Sigmoid colon (tissue), 4 donors: Measurements from ENCODE around the gene HOXB2.

ENCODE experiments used
- EP300 ChIP-seq, 4 donors: sonication (generic); formaldehyde crosslinking; IDR thresholded peaks; one replicate each; pipeline ENCODE4 v1.6.1; 2017; ENCODE audit warnings: antibody characterized with exemption in 4 of 4
- POLR2AphosphoS5 ChIP-seq, 4 donors: sonication (generic); formaldehyde crosslinking; IDR thresholded peaks; one replicate each; pipeline ENCODE4 v1.6.1; 2017; ENCODE audit warnings: antibody characterized with exemption in 4 of 4
- TF ChIP-seq, protein P1 (sequence below), 4 experiments: fragments of 450-650 bp in 3 of 4; fragments of 200-600 bp in 1 of 4; IDR thresholded peaks; one replicate each; pipeline ENCODE4 v1.5.1; 2016 to 2019; ENCODE audit warnings: antibody characterized with exemption in 4 of 4, mild to moderate bottlenecking in 3 of 4, moderate library complexity in 2 of 4

DNA sequence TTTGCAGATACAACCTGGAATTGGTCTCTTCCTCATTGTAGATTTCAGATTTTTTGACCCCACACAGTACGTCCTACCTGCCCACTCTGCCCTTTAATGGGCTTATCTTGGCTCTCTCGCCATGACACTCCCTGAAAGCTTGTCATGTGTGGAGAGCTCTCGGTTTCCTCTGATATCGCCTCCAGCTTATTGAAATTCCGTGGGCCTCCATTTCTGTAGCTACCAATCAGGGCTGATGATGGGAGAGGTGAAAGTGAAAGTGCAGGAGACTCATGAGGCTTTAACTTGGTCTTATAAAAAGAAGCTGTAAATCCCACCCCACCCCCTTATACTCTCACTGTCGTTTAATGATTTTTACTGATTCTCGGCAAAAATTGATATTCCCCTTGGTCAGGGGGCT lies 31.8 kb downstream of the HOXB2 start:
- TF ChIP-seq, protein P1, sequence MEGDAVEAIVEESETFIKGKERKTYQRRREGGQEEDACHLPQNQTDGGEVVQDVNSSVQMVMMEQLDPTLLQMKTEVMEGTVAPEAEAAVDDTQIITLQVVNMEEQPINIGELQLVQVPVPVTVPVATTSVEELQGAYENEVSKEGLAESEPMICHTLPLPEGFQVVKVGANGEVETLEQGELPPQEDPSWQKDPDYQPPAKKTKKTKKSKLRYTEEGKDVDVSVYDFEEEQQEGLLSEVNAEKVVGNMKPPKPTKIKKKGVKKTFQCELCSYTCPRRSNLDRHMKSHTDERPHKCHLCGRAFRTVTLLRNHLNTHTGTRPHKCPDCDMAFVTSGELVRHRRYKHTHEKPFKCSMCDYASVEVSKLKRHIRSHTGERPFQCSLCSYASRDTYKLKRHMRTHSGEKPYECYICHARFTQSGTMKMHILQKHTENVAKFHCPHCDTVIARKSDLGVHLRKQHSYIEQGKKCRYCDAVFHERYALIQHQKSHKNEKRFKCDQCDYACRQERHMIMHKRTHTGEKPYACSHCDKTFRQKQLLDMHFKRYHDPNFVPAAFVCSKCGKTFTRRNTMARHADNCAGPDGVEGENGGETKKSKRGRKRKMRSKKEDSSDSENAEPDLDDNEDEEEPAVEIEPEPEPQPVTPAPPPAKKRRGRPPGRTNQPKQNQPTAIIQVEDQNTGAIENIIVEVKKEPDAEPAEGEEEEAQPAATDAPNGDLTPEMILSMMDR (IDR thresholded peaks at IDR 0.05), result no peak
- TF ChIP-seq POLR2AphosphoS5 (IDR thresholded peaks at IDR 0.05) (no peak), EP300 (IDR thresholded peaks at IDR 0.05) (no peak)
